Hepatocyte (in vitro differentiated cells): ENCODE measurements around the gene CDK14.

Experiments
- EZH2 ChIP-seq: fragments of 200-600 bp; sonication (generic); IDR thresholded peaks from 2 replicates; pipeline ENCODE4 v1.6.1; 2016; ENCODE audit warnings: antibody characterized with exemption, mild to moderate bottlenecking, borderline replicate concordance
- TF ChIP-seq, protein P1 (sequence below): fragments of 200-600 bp; sonication (generic); IDR thresholded peaks from 2 replicates; pipeline ENCODE4 v1.5.1; 2016; ENCODE audit warnings: antibody characterized with exemption, mild to moderate bottlenecking; ENCODE audit not compliant: poor library complexity

DNA sequence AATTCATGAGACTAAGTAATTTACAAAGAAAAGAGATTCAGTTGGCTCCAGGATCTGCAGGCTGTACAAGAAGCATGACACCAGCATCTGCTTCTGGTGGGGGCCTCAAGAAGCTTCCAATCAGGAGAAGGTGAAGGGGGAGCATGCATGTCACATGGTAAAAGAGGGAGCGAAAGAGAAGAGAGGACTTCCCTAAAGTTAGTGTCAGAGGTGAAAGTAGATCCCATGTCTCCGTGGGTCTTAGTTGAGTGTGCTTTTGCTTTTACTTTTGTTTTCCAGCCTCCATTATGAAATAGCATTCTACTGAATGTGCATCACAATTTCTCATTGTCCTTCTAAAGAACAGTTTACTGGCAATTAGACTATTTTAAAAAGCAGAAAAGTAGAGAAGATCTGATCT, 454.6 kb downstream of the CDK14 start:
- TF ChIP-seq, protein P1, sequence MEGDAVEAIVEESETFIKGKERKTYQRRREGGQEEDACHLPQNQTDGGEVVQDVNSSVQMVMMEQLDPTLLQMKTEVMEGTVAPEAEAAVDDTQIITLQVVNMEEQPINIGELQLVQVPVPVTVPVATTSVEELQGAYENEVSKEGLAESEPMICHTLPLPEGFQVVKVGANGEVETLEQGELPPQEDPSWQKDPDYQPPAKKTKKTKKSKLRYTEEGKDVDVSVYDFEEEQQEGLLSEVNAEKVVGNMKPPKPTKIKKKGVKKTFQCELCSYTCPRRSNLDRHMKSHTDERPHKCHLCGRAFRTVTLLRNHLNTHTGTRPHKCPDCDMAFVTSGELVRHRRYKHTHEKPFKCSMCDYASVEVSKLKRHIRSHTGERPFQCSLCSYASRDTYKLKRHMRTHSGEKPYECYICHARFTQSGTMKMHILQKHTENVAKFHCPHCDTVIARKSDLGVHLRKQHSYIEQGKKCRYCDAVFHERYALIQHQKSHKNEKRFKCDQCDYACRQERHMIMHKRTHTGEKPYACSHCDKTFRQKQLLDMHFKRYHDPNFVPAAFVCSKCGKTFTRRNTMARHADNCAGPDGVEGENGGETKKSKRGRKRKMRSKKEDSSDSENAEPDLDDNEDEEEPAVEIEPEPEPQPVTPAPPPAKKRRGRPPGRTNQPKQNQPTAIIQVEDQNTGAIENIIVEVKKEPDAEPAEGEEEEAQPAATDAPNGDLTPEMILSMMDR = no peak
- no peak for TF ChIP-seq EZH2
